ENCODE results near the gene URI1.
"Not testable (repeated sequence)": the region's sequence is repeated elsewhere in the genome, so short reads cannot be mapped to it uniquely, and the experiment has no call there.

URI1 gene, protein sequence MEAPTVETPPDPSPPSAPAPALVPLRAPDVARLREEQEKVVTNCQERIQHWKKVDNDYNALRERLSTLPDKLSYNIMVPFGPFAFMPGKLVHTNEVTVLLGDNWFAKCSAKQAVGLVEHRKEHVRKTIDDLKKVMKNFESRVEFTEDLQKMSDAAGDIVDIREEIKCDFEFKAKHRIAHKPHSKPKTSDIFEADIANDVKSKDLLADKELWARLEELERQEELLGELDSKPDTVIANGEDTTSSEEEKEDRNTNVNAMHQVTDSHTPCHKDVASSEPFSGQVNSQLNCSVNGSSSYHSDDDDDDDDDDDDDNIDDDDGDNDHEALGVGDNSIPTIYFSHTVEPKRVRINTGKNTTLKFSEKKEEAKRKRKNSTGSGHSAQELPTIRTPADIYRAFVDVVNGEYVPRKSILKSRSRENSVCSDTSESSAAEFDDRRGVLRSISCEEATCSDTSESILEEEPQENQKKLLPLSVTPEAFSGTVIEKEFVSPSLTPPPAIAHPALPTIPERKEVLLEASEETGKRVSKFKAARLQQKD

DNA sequence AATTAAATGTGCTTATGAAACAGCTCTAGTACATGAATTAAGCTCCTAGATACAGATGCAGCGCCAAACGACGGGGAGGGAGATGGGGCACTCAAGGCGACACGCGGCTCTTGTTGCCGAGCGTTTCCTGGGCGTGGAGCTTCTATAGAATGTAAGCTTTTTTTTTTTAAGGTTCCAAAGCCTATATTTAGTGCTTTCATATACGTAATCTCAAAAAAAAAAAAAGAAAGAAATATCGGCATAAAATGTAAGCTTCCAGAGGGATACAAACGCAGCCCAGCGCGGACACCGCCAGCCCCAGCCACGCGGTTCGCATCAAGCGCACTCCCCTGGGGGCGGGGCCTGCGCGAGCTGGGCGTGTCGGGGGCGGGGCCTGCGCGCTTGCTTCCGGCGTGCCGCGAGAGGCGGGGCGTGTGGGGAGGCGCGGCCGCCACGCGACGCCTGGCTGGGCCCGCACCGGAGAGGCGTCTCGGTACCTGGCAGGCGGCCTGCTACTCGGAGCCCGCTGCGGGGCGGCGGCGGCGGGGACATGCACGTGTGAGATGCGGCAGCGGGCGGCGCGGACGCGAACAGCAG is at the start of gene URI1:
Gene URI1 (plus strand): TSS at position 412 of the 576 bp plus-strand sequence. CDS start 309 bp downstream, outside the sequence.
- DNase-seq, result peak; percentile 87

DNA sequence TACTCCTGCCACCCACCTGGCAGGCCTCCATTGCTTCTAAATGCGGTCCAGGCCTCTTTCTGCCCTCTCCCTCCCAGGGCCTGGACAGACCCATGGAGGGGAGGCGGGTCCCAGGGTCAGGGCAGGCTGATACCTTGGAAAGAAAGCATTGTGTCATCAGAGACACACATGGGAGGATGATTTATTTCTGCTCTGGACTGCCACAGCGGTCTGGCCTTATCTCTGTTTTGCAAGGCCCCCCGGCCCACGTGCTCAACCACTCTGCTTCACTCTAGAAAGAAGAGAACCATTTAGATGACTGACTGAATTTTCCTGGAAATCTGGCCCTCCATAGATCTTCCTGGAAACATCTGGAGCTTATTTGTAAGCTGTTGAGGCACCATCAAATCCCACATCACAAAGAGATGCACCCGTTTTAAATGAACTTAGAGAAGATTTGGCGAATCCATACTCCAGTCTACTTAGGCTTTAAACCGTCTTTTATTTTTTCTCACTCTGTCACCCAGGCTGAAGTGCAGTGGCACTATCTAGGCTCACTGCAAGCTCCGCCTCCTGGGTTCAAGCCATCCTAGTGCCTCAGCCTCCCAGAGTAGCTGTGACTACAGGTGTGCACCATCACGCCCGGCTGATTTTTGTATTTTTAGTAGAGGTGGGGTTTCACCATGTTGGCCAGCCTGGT is 48.3 kb upstream of the URI1 start:
- no peak for DNase-seq

DNA sequence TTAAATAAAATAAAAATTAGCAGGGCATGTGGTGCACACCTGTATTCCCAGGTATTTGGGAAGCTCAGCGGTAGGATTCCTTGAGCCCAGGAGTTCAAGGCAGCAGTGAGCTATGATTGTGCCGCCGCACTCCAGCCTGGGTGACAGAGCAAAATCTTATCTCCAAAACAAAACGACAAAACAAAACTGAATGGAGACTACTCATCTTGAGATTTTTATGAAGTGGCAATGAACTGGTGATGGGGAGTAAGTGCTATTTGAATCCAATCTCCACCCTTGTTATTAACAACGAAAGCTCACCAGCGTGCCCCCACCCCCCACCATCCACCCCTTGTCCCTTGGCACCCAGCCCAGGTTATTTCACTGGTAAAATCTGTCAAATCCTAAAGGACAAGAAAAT is 45.2 kb upstream of the URI1 start:
- no peak for DNase-seq

DNA sequence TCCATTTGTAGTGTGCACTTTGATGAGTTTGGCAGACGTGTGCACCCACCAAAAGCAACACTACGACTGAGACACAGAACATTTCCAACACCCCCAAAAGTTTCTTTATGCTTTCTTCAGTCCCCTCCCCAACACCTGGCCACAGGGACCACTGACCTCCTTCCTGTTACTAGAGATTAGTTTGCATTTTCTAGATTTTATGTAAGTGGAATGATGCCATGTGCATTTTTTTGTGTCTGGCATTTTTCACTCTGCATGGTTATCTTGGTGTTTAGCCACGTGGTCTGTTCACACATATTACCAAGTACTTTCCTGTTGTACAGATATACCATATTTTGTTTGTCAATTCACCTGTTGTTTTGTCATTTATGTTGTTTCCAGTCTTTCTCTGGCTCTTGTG is 44.6 kb upstream of the URI1 start:
- no peak for DNase-seq

DNA sequence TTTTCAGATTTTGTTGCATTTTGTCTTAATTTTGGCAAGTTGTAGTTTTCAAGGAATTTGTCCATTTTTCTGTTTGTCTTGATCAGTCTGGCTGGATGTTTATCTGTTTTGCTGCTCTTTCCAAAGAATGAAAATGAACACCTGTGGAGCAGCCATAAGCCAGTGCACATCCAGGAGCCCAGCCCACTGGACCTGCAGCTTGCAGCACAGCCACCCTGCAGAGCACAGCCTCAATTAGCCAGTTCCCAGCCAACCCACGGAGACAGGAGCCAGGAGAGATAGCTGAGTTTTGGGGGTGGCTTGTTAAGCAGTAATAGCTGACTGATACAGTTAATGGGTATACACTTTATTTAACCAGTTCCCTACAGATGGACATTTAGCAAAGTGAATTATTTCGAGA is 38.0 kb upstream of the URI1 start:
- DNase-seq, result no peak

DNA sequence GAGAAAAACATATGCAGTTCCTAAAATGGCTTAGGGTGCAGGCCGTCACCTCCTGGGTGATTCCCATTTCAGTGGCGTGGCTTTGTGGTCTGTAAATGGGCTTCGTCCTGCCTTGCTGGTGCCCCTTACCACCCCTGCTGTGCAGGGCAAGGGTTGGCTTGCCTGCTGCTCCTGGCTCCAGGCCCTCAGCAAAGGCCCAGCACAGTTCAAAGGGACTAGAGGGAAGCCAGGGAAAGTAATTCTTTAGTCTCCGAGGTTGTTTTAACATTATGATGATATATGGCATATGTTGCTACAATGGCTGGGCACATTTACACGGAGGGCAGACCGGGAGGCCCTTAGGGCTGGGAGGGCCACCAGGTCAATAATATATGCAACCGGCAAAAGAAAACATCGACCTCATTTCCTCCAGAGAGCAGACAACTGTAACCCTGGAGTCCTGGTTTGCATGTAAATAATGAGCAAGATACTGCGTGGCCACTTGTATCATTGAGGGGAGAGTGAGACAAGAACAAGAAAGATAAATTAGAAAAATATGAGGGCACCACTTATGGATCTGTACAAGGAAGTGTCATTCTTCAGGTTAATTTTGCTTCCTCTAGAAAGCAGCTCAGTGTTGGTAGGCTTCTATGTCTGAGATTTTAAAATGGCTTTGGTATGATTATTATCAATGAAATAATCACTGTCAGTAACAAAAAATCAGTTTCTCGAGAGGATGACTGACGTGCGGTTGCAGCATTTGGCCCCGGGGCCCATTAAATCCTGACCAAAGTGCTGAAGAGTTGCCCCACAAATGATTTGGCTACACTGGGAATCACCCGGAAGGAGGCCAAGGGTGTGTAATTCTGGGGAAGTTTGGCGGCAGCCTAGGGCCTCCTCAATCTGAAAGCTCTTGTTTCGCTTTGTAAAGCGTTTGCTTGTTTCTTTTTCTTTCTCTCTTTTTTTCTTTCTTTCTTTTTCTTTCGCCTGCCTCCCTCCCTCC is 32.8 kb upstream of the URI1 start:
- no peak for DNase-seq

DNA sequence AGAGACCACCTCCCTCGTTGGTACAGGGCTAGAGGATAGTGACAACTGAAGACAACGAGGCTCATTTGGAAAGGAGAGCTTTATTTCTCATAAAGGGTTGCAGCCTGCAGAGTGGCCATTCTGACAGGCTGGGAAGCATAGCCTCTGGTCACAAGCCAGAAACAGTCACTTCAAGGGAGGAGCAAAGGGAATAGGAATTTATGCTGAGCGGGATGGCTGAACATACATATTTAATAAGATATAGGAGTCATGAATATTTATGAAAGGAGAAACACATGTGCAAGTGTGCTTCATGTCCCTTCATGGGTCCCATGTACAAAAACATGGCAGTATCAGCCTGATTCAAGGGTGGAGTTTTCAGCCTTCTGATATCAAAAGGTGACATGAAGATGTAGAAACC is 27.1 kb upstream of the URI1 start:
- DNase-seq, result no peak

DNA sequence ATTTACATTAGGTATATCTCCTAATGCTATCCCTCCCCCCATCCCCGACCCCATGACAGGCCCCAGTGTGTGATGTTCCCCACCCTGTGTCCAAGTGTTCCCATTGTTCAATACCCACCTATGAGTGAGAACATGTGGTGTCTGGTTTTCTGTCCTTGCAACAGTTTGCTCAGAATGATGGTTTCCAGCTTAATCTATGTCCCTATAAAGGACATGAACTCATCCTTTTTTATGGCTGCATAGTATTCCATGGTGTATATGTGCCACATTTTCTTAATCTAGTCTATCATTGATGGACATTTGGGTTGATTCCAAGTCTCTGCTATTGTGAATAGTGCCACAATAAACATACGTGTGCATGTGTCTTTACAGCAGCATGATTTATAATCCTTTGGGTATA is 26.2 kb upstream of the URI1 start:
- not testable (repeated sequence) for DNase-seq

DNA sequence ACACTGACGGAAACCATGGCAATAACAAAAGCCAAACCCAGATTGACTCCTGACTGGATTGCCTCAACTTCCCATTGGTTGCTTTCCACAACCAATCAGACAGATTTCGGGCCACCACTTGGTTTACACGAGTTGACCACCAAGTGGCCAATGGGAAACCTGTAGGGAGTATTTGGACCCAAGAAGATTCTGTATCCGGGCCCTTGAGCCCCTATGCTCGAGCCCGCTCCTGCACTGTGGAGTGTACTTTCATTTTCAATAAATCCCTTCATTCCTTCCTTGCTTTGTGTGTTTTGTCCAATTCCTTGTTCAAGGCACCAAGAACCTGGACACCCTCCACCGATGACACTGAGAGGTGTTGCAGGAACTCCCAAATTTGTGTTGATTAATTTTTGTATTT is 24.1 kb upstream of the URI1 start:
- DNase-seq, result no peak

DNA sequence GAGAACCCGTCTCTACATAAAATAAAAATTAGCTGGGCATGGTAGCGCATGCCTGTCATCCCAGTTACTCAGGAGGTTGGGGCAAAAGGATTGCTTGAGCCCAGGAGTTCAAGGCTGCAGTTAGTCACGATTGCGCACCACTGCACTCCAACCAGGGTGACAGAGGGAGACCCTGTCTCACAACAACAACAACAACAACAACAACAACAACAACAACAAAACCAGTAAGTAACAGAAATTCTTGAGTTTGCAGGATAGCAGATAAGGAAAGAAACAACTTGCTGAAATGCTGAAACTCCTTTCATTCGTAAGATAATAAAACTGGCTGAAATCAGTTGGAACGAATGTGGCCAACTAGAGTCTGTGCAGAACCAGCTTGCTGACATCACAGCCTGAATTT is 23.1 kb upstream of the URI1 start:
- no peak for DNase-seq

DNA sequence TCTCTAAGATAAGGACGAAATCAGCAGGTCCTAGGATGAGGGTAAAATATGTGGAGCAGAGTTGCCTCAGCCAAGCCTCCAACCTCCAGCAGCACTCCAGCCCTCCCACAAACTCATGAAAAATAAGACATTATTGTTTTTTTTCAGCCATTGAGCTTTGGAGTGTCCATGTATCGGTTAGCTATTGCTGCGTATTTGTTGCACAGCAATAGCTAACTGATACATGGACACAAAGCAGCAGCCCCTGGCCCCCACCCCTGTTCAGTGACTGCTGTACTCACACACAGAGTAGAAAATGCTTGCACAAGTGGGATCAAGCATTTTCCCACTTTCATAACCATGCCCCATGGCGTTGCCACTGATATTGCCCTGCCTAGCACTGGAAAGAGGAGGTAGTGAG is 19.1 kb upstream of the URI1 start:
- no peak for DNase-seq

DNA sequence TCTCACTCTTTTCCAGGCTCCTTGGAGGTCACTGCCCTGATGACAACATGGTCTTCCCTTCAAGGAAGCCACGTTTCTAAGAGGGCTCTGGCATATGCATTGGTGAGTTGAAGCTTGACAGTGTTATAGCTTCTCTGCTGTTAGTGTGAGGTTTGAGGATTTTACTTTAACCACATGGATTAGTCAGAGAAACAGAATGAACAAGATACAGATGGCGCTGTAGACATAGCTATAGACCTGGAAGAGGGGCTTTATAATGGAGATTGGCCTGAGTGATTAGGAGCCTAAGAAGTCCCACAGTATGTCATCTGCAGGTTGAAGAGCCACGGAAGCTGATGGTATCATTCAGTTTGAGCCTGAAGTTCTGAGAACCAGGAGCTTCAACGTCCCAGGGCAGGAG is 18.4 kb upstream of the URI1 start:
- DNase-seq, result no peak

DNA sequence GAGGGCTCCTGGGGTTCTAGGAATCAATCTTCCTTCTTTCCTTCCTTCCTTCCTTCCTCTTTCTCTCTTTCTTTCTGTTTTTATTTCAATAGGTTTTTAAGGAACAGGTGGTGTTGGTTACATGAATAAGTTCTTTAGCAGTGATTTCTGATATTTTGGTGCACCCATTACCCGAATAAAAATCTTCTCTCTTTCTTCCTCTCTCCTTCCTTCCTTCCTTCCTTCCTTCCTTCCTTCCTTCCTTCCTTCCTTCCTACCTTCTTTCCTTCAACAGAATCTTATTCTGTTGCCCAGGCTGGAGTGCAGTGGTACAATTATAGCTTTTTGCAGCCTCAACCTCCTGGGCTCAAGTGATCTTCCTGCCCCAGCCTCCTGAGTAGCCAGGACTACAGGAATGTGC is 16.0 kb upstream of the URI1 start:
- no peak for DNase-seq

DNA sequence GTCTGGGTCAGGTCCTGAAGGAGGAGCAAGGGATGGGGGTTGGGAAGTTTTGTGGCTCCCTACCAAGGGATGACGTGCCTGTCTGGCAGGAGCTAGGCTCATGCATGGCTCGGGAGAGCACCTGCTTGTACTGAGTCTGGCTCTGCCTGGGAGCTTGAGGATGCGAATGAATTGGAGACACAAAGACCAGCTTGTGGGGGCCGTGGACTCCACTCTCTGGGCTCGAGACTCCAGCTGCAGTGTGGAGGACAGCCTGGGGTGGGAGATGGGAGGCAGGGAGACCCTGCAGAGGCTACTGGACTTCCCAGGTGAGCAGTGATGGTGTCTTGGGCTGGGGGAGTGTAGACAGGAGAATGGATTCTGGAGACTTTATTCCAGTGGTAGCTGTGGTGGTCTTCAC is 15.2 kb upstream of the URI1 start:
- no peak for DNase-seq

DNA sequence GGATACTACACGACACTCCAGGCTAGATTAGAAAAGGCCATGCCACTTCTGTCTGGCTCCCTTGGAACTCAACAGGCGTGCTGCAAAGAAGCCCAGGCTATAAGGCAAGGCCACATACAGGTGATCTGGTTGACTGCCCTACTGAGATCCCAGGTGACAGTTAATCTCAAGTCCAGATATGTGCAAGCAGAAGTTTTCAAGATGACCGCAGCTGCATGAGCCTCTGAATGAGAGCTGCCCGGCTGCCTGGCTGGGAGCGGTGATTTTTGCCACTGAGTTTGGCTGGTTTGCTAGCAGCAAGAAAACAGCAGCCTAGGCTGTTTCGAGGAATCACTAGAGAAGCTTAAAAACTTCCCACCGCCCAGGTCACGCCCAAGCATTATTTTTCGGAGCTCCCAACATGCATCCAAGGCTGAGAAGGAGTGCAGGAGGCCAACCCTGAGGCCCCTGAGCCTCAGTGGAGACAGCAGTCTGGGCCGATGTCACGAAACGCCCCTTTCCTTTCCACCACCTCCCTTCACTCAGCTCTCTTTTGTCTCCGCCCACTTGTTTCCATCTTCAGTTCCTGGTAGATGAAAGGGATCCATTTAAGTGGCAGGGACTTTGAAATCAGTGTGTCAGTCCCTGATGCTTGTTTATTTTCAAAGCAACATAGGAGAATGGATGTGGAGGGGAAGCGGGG is 14.0 kb upstream of the URI1 start:
- DNase-seq, result no peak

DNA sequence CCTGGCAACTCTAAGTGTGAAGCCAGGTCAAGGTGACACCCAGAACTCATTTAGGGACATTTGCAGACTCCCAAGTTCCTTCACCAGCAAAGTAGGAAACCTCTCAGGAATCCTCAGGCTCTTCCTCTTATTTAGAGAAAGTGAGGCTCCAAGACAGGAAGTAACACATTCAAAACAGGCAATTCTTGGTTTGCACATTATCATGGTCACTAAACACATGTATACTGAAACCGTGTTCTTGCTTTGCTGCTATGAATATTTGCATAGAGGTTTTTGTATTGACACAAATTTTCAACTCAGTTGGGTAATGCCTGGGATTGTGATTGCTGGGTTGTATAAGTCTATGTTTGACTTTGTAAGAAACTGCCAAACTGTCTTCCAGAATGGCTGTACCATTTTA is 13.2 kb upstream of the URI1 start:
- no peak for DNase-seq

DNA sequence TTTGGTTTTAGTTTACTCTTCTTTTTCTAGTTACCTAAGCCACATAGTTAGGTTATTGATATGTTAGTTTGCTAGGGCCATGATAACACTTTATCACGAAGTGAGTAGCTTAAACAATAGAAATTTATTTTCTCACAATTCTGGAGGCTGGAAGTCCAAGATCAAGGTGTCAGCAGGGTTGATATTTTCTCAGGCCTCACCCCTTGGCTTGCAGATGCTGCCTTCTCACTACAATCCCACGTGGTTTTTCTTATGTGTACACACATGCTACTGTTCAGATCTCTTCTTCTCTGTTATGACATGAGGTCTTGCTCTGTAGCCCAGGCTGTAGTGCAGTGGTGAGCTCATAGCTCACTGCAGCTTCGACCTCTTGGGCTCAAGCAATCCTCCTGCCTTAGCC is 7.8 kb upstream of the URI1 start:
- no peak for DNase-seq

DNA sequence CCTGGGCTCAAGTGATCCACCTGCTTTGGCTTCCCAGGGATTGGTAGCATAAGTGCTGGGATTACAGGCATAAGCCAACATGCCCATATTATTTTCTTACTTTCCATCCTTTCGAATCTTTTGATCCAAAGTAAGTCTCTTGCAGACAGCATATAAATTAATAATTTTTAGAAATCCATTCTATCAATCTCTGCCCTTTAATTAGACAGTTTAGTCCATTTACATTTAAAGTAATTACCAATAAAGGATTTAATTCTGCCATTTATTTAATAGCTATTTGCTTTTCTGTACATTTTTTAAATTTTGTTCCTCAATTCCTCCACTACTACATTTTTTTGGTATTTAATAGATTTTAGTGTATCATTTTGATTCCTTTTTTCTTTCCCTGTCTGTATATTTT is 7.3 kb upstream of the URI1 start:
- DNase-seq, result no peak

DNA sequence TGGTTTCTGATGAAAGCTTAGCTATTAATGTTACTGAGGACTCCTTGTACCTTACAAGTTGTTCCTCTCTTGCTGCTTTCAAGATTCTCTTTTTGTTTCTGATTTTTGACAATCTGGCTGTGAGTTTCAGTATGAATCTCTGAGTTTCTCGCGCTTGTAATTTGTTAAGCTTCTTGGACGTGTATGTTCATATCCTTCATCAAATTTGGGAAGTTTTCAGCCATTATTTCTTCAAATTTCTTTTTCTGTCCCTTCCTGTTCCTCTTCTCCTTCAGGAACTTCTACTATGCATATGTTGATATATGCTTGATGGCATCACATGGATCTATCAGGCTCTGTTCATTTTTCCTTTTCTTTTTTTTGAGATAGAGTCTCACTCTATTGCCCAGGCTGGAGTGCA is 5.6 kb upstream of the URI1 start:
- no peak for DNase-seq

DNA sequence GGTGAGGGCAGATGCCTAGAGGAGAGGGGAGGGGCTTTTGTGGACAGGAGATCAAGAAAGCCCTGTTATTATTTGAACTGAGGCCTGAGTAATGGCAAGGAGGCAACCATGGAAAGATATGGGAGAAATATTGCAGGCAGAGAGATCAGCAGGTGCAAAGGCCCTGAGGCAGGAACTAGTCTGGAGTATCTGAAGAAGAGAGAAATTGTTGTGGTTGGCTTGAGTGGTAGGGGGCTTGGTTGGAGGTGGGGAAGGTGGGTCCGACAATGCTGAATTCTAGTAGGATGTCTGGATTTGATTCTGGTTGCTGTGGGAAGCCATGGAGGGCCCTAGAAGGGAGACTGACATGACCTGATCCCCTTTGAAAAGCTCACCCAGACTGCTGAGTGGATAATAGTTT is 2.4 kb upstream of the URI1 start:
- no peak for DNase-seq

DNA sequence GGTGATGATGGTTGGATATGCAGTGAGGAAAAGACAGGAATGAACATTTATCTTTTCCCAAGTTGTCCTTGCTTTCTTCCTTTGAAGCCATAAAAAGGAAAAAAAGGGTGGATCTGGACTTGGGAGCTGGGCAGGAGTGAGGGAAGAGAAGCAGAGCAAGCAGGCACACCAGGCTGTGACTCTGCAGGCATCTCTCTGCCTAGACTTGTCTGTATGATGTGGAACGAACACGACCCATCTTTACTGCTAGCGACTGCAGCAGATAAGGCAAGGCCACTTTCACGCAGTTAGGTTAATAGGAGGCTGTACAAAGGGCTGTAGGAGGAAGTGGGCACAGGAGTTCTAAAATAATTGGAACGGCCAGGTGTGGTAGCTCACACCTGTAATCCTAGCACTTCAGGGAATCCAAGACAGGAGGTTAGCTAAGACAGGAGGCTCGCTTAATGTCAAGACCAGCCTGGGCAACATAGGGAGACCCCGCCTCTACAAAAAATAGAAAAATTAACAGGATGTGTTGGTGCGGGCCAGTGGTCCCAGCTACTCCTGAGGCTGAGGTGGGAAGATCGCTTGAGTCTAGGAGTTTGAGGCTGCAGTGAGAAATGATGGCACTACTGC is 961 bp upstream of the URI1 start:
- no peak for DNase-seq
